Measurements from ENCODE around the gene HIC1.

Gene HIC1

GRCh38 chr17:2018716-2019510, 36.0 kb upstream of the HIC1 start:
- Histone ChIP-seq H3K27me3 (ENCODE audit: low read length) (no peaks in the 10 kb centered on the region), H3K4me3 (ENCODE audit: insufficient read depth, low read length, poor library complexity, severe bottlenecking) (no peak overlapping the region), H3K36me3 (ENCODE audit: low read length) (no peaks in the 10 kb centered on the region), H4K20me1 (ENCODE audit: low read depth, low read length) (no peaks in the 10 kb centered on the region), H3F3A (ENCODE audit: insufficient read depth) (no peaks in the 10 kb centered on the region), H3K79me2 (ENCODE audit: insufficient read depth, low read length) (no peaks in the 10 kb centered on the region), H3K9ac (ENCODE audit: low read length) (no peak overlapping the region), H3K9me2 (replicated peaks; ENCODE audit: insufficient read depth, low read length) (no peaks in the 10 kb centered on the region), H3K9me3 (ENCODE audit: insufficient read depth, low read length) (no peaks in the 10 kb centered on the region), H3K27ac (ENCODE audit: low read depth, low read length) (no peak overlapping the region), H3K4me2 (ENCODE audit: low read depth, low read length, poor library complexity, severe bottlenecking) (no peak overlapping the region), H2AFZ (ENCODE audit: low read depth, low read length, severe bottlenecking) (no peak overlapping the region)
- no peak for TF ChIP-seq EZH2phosphoT487 (conservative IDR thresholded peaks at IDR 0.05; ENCODE audit: low read length)
- TF ChIP-seq, protein P1, sequence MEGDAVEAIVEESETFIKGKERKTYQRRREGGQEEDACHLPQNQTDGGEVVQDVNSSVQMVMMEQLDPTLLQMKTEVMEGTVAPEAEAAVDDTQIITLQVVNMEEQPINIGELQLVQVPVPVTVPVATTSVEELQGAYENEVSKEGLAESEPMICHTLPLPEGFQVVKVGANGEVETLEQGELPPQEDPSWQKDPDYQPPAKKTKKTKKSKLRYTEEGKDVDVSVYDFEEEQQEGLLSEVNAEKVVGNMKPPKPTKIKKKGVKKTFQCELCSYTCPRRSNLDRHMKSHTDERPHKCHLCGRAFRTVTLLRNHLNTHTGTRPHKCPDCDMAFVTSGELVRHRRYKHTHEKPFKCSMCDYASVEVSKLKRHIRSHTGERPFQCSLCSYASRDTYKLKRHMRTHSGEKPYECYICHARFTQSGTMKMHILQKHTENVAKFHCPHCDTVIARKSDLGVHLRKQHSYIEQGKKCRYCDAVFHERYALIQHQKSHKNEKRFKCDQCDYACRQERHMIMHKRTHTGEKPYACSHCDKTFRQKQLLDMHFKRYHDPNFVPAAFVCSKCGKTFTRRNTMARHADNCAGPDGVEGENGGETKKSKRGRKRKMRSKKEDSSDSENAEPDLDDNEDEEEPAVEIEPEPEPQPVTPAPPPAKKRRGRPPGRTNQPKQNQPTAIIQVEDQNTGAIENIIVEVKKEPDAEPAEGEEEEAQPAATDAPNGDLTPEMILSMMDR (IDR thresholded peaks at IDR 0.05; ENCODE audit: insufficient read depth, low read length, poor library complexity, severe bottlenecking): no peak

GRCh38 chr17:2019723-2020122, 35.2 kb upstream of the HIC1 start:
- Histone ChIP-seq H3K9me3 (ENCODE audit: insufficient read depth, low read length) (no peaks in the 10 kb centered on the region), H3K9ac (ENCODE audit: low read length) (no peak overlapping the region), H3K79me2 (ENCODE audit: insufficient read depth, low read length) (no peaks in the 10 kb centered on the region), H2AFZ (ENCODE audit: low read depth, low read length, severe bottlenecking) (no peak overlapping the region), H3K27ac (ENCODE audit: low read depth, low read length) (no peak overlapping the region), H3K27me3 (ENCODE audit: low read length) (no peaks in the 10 kb centered on the region), H3K9me2 (replicated peaks; ENCODE audit: insufficient read depth, low read length) (no peaks in the 10 kb centered on the region), H4K20me1 (ENCODE audit: low read depth, low read length) (no peaks in the 10 kb centered on the region), H3K4me2 (ENCODE audit: low read depth, low read length, poor library complexity, severe bottlenecking) (no peak overlapping the region), H3K4me3 (ENCODE audit: insufficient read depth, low read length, poor library complexity, severe bottlenecking) (no peak overlapping the region), H3F3A (ENCODE audit: insufficient read depth) (no peaks in the 10 kb centered on the region), H3K36me3 (ENCODE audit: low read length) (no peaks in the 10 kb centered on the region)
- no peak for TF ChIP-seq EZH2phosphoT487 (conservative IDR thresholded peaks at IDR 0.05; ENCODE audit: low read length)
- TF ChIP-seq, protein P1 (IDR thresholded peaks at IDR 0.05; ENCODE audit: insufficient read depth, low read length, poor library complexity, severe bottlenecking): no peak

DNA sequence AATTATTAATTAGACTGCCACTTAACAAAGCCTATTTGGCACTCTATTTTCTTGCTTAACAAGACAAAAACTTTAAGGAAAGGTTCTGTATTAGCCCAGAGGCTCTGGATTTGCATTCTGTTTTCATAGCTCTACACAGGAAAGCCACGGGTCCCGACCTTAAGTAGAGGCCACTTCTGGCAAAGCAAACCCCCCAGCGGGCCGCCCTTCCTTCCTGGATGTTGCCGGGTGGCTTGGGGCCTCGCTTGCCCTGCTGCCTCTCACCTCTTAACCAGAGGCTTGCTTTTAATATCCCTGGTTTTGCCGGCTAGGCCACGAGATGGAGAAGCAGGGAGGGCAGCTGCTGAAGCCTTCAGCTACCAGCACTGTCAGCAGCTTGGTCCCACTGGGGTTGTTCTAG, 34.2 kb upstream of the HIC1 start:
- Histone ChIP-seq H3K27ac (ENCODE audit: low read depth, low read length) (no peak overlapping the region), H3K9me2 (replicated peaks; ENCODE audit: insufficient read depth, low read length) (no peaks in the 10 kb centered on the region), H3K4me2 (ENCODE audit: low read depth, low read length, poor library complexity, severe bottlenecking) (no peak overlapping the region), H3F3A (ENCODE audit: insufficient read depth) (no peaks in the 10 kb centered on the region), H3K9me3 (ENCODE audit: insufficient read depth, low read length) (no peaks in the 10 kb centered on the region), H3K4me3 (ENCODE audit: insufficient read depth, low read length, poor library complexity, severe bottlenecking) (no peak overlapping the region), H2AFZ (ENCODE audit: low read depth, low read length, severe bottlenecking) (no peak overlapping the region), H3K79me2 (ENCODE audit: insufficient read depth, low read length) (no peaks in the 10 kb centered on the region), H3K27me3 (ENCODE audit: low read length) (no peaks in the 10 kb centered on the region), H4K20me1 (ENCODE audit: low read depth, low read length) (no peaks in the 10 kb centered on the region), H3K9ac (ENCODE audit: low read length) (no peak overlapping the region), H3K36me3 (ENCODE audit: low read length) (no peaks in the 10 kb centered on the region)
- no peak for TF ChIP-seq EZH2phosphoT487 (conservative IDR thresholded peaks at IDR 0.05; ENCODE audit: low read length)
- TF ChIP-seq, protein P1 (IDR thresholded peaks at IDR 0.05; ENCODE audit: insufficient read depth, low read length, poor library complexity, severe bottlenecking): no peak

Data from SU-DHL-6 (cell line).